HCT116 (cell line): Measurements from ENCODE around the gene CAPN13. TPM values are rescaled to one million over a fixed set of nuclear protein-coding genes. Genes with fewer than 3 reads are reported as not detected.

Experiments used
- ATAC-seq: fragments of 200-7000 bp; cut with Tn5 transposase; 2 replicates; pipeline ENCODE4 v1.9.1; 2020; ENCODE audit warnings: mild to moderate bottlenecking, moderate library complexity
- BruUV-seq: library from RNA; stranded (reverse); fragments of 400-500 nt; replicated peaks from 2 replicates; lab custom pipeline; 2021; lab: Mats Ljungman, UMichigan
- CTCF ChIA-PET: fragments of 300-600 bp; sonication (Branson Sonifier 250); formaldehyde crosslinking; loops from one replicate; lab custom pipeline; 2021; ENCODE audit warnings: antibody characterized with exemption; lab: Charles Lee
- POLR2A ChIA-PET: fragments of 300-600, 350-600 bp; sonication (Branson Sonifier 250); formaldehyde crosslinking; loops from one replicate; lab custom pipeline; 2021; ENCODE audit warnings: antibody characterized with exemption; lab: Charles Lee
- RAD21 ChIA-PET, 2 experiments: fragments of 300-600 bp; sonication (Branson Sonifier 250); formaldehyde crosslinking; loops; one replicate each; lab custom pipeline; 2023; ENCODE audit warnings: low total read pairs in 2 of 2; ENCODE audit not compliant: uncharacterized antibody in 2 of 2, unreplicated experiment in 2 of 2, low non-redundant PET in 1 of 2; lab: Charles Lee
- DNase-seq: peaks from one replicate; pipeline ENCODE4 v3.0.0-alpha.2; 2010; ENCODE audit warnings: low read depth, low spot score
- H2AFZ ChIP-seq: fragments of 200-600 bp; shearing (Covaris generic), sonication (generic); 2 replicates; pipeline ENCODE4 v1.6.1; 2017; ENCODE audit warnings: low read depth, mixed run types, mixed read lengths, antibody characterized with exemption, low read length; ENCODE audit not compliant: poor library complexity, severe bottlenecking
- H3K27ac ChIP-seq: 2 replicates; pipeline ENCODE4 v1.5.1; 2012; ENCODE audit warnings: low read depth, low read length
- H3K27me3 ChIP-seq: fragments of 200-600 bp; sonication (generic); 2 replicates; pipeline ENCODE4 v1.6.1; 2016; ENCODE audit warnings: mixed run types, low read length, mixed read lengths; ENCODE audit not compliant: insufficient read depth
- H3K36me3 ChIP-seq, 2 experiments: fragments of 200-500 bp in 1 of 2; fragments of 200-600 bp in 1 of 2; sonication (Bioruptor generic) in 1 of 2; sonication (generic) in 1 of 2; 2 replicates each; pipeline versions ENCODE4 v1.5.1 to v1.6.1; 2014 to 2016; ENCODE audit warnings: low read length in 2 of 2, inconsistent platforms in 1 of 2, mixed read lengths in 1 of 2, mixed run types in 1 of 2; ENCODE audit not compliant: insufficient read depth in 2 of 2, control insufficient read depth in 1 of 2
- H3K4me1 ChIP-seq, 2 experiments: fragments of 200-600 bp in 1 of 2; sonication (generic) in 1 of 2; 2 replicates each; pipeline versions ENCODE4 v1.5.1 to v1.6.1; 2012 to 2017; ENCODE audit warnings: low read length in 2 of 2, inconsistent platforms in 1 of 2, mild to moderate bottlenecking in 1 of 2, mixed read lengths in 1 of 2, mixed run types in 1 of 2, moderate library complexity in 1 of 2; ENCODE audit not compliant: insufficient read depth in 2 of 2, control insufficient read depth in 1 of 2
- H3K4me2 ChIP-seq: fragments of 200-600 bp; sonication (generic); 2 replicates; pipeline ENCODE4 v1.6.1; 2017; ENCODE audit warnings: mixed run types, low read length, mixed read lengths
- H3K4me3 ChIP-seq, 2 experiments: fragments of 200-600 bp in 1 of 2; sonication (generic) in 1 of 2; replicated peaks in 1 of 2; 2 replicates each; pipeline ENCODE4 v1.5.1; 2011 to 2016; ENCODE audit warnings: low read length in 2 of 2, control low read depth in 1 of 2, low read depth in 1 of 2, mild to moderate bottlenecking in 1 of 2, mixed read lengths in 1 of 2, mixed run types in 1 of 2
- H3K79me2 ChIP-seq: fragments of 200-600 bp; sonication (generic); 2 replicates; pipeline ENCODE4 v1.6.1; 2017; ENCODE audit warnings: mild to moderate bottlenecking, mixed run types, low read length, moderate library complexity, mixed read lengths; ENCODE audit not compliant: insufficient read depth
- H3K9ac ChIP-seq: fragments of 200-600 bp; sonication (generic); 2 replicates; pipeline ENCODE4 v1.6.1; 2016; ENCODE audit warnings: low read length, mixed read lengths
- H3K9me2 ChIP-seq: fragments of 200-600 bp; sonication (generic), shearing (Covaris generic); 2 replicates; pipeline ENCODE4 v1.6.1; 2017; ENCODE audit warnings: mixed run types, mild to moderate bottlenecking, moderate library complexity; ENCODE audit not compliant: insufficient read depth
- H3K9me3 ChIP-seq, 2 experiments: fragments of 200-500 bp in 1 of 2; fragments of 200-600 bp in 1 of 2; sonication (Bioruptor generic) in 1 of 2; sonication (generic) in 1 of 2; 2 replicates each; pipeline ENCODE4 v1.6.1; 2014 to 2017; ENCODE audit warnings: low read length in 2 of 2, mixed read lengths in 2 of 2, inconsistent platforms in 1 of 2, low read depth in 1 of 2, mild to moderate bottlenecking in 1 of 2, mixed run types in 1 of 2, moderate library complexity in 1 of 2; ENCODE audit not compliant: control insufficient read depth in 1 of 2, insufficient read depth in 1 of 2
- H4K20me1 ChIP-seq: fragments of 200-600 bp; sonication (generic), shearing (Covaris generic); 2 replicates; pipeline ENCODE4 v1.6.1; 2017; ENCODE audit warnings: mixed run types, mild to moderate bottlenecking, moderate library complexity; ENCODE audit not compliant: insufficient read depth
- ATF3 ChIP-seq: IDR thresholded peaks from 2 replicates; pipeline ENCODE4 v1.6.1; 2012
- CTCF ChIP-seq, 3 experiments: fragments of 200-600 bp in 1 of 3; sonication (generic) in 1 of 3; IDR thresholded peaks in 2 of 3; conservative IDR thresholded peaks in 1 of 3; 2 replicates each; pipeline ENCODE4 v1.5.1; 2012 to 2017; ENCODE audit warnings: low read depth in 2 of 3, low read length in 2 of 3, antibody characterized with exemption in 1 of 3, borderline replicate concordance in 1 of 3, control low read depth in 1 of 3, mild to moderate bottlenecking in 1 of 3, mixed read lengths in 1 of 3, mixed run types in 1 of 3, moderate library complexity in 1 of 3; ENCODE audit not compliant: insufficient read depth in 1 of 3
- EZH2 ChIP-seq: fragments of 200-600 bp; sonication (generic); IDR thresholded peaks from 2 replicates; pipeline ENCODE4 v1.6.1; 2017; ENCODE audit warnings: antibody characterized with exemption, mixed run types
- JUND ChIP-seq: IDR thresholded peaks from 2 replicates; pipeline ENCODE4 v1.6.1; 2012
- POLR2A ChIP-seq: IDR thresholded peaks from 2 replicates; pipeline ENCODE4 v1.7.0; 2011; ENCODE audit warnings: borderline replicate concordance; ENCODE audit not compliant: insufficient read depth, insufficient read length; ENCODE audit errors: extremely low read depth
- SIN3A ChIP-seq: IDR thresholded peaks from 2 replicates; pipeline ENCODE4 v1.6.1; 2012; ENCODE audit warnings: low read depth
- TCF7L2 ChIP-seq: IDR thresholded peaks from 2 replicates; pipeline ENCODE4 v1.7.0; 2011; ENCODE audit warnings: borderline replicate concordance, inconsistent platforms; ENCODE audit not compliant: insufficient read depth, insufficient read length; ENCODE audit errors: extremely low read depth
- ZFX ChIP-seq: fragments of 450-650 bp; IDR thresholded peaks from 2 replicates; pipeline ENCODE4 v1.6.1; 2017
- ZNF274 ChIP-seq: fragments of 200-500 bp; sonication (Bioruptor generic); IDR thresholded peaks from 2 replicates; pipeline ENCODE4 v1.6.1; 2014; ENCODE audit warnings: mild to moderate bottlenecking, low read depth, low read length, inconsistent platforms
- intact Hi-C: fragments of 100-400 bp; cut with micrococcal nuclease; formaldehyde crosslinking; loops from 2 replicates; pipeline ENCODE4 v1.10.0; 2022
- total RNA-seq: library from RNA; stranded (reverse); gene quantifications from one replicate; pipeline ENCODE4 v1.2.1, GENCODE V29; 2021; ENCODE audit not compliant: unreplicated experiment
- TF ChIP-seq, protein P1 (sequence below): IDR thresholded peaks from 2 replicates; pipeline ENCODE4 v1.6.1; 2012
- TF ChIP-seq, protein P2 (sequence below): IDR thresholded peaks from 2 replicates; pipeline ENCODE4 v1.6.1; 2012; ENCODE audit warnings: low read depth

Gene CAPN13
- total RNA-seq, 1 experiment from 2014 or later = 0.25 TPM

DNA sequence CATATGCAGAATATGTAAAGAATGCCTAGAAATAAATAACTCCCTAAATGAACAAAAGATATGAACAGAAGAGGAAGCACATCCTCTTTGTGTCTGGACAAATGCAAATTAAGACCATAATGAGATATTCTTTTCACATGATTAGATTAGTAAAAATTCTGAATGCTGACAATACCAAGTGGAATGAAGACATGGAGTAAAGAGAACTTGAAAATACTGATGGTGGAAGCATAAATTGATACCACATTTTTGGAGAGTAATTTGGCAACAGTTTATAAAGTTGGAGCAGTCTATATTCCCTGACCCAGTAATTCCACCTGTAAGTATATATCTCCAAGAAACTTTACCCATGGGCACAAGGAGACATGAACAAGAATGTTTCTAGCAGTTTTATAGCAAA, 130.0 kb downstream of the CAPN13 start:
- Histone ChIP-seq H3K36me3 (no peaks in the 10 kb centered on the region), H3K4me3 (no peak overlapping the region), H3K9me3 (no peaks in the 10 kb centered on the region), H2AFZ (no peak overlapping the region), H3K79me2 (no peaks in the 10 kb centered on the region), H3K4me2 (no peak overlapping the region), H4K20me1 (no peaks in the 10 kb centered on the region), H3K27me3 (no peaks in the 10 kb centered on the region), H3K9me2 (no peaks in the 10 kb centered on the region), H3K4me1 (no peaks in the 10 kb centered on the region), H3K27ac (no peak overlapping the region), H3K9ac (no peak overlapping the region)
- ATAC-seq (no peak), DNase-seq (no peak)
- no TSS peak for BruUV-seq
- intact Hi-C loops = no loop called here
- TF ChIP-seq SIN3A (no peak), CTCF (IDR thresholded peaks at IDR 0.05 in 2 of 3, conservative IDR thresholded peaks at IDR 0.05 in 1 of 3; ENCODE audit: borderline replicate concordance in 1 of 3, insufficient read depth in 1 of 3, low read depth in 2 of 3, low read length in 2 of 3) (no peak), ZFX (no peak), ZNF274 (no peak), JUND (no peak), TCF7L2 (no peak), EZH2 (no peak), POLR2A (no peak), ATF3 (no peak)
- TF ChIP-seq, protein P1, sequence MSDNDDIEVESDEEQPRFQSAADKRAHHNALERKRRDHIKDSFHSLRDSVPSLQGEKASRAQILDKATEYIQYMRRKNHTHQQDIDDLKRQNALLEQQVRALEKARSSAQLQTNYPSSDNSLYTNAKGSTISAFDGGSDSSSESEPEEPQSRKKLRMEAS = no peak
- TF ChIP-seq, protein P2, sequence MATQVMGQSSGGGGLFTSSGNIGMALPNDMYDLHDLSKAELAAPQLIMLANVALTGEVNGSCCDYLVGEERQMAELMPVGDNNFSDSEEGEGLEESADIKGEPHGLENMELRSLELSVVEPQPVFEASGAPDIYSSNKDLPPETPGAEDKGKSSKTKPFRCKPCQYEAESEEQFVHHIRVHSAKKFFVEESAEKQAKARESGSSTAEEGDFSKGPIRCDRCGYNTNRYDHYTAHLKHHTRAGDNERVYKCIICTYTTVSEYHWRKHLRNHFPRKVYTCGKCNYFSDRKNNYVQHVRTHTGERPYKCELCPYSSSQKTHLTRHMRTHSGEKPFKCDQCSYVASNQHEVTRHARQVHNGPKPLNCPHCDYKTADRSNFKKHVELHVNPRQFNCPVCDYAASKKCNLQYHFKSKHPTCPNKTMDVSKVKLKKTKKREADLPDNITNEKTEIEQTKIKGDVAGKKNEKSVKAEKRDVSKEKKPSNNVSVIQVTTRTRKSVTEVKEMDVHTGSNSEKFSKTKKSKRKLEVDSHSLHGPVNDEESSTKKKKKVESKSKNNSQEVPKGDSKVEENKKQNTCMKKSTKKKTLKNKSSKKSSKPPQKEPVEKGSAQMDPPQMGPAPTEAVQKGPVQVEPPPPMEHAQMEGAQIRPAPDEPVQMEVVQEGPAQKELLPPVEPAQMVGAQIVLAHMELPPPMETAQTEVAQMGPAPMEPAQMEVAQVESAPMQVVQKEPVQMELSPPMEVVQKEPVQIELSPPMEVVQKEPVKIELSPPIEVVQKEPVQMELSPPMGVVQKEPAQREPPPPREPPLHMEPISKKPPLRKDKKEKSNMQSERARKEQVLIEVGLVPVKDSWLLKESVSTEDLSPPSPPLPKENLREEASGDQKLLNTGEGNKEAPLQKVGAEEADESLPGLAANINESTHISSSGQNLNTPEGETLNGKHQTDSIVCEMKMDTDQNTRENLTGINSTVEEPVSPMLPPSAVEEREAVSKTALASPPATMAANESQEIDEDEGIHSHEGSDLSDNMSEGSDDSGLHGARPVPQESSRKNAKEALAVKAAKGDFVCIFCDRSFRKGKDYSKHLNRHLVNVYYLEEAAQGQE = no peak
- TF ChIP-seq, all 23 proteins: peak for 0
- ChIA-PET RAD21 (no interaction called here), POLR2A (no interaction called here), CTCF (no interaction called here)
